PC-3 (cell line): Measurements from ENCODE around the gene ECSIT.

Experiments
- EZH2 ChIP-seq: fragments of 300-600 bp; sonication (generic); IDR thresholded peaks from one replicate; pipeline ENCODE4 v1.6.1; 2017; ENCODE audit warnings: antibody characterized with exemption, mild to moderate bottlenecking, low read length; ENCODE audit not compliant: unreplicated experiment
- EZH2phosphoT487 ChIP-seq: fragments of 300-600 bp; sonication (generic); IDR thresholded peaks from 2 replicates; pipeline ENCODE4 v1.6.1; 2018; ENCODE audit warnings: mild to moderate bottlenecking, antibody characterized with exemption, low read length, borderline replicate concordance
- TF ChIP-seq, protein P1 (sequence below): fragments of 300-600 bp; sonication (generic); conservative IDR thresholded peaks from 2 replicates; pipeline ENCODE4 v1.5.1; 2017; ENCODE audit warnings: antibody characterized with exemption, low read depth, mild to moderate bottlenecking, low read length

DNA sequence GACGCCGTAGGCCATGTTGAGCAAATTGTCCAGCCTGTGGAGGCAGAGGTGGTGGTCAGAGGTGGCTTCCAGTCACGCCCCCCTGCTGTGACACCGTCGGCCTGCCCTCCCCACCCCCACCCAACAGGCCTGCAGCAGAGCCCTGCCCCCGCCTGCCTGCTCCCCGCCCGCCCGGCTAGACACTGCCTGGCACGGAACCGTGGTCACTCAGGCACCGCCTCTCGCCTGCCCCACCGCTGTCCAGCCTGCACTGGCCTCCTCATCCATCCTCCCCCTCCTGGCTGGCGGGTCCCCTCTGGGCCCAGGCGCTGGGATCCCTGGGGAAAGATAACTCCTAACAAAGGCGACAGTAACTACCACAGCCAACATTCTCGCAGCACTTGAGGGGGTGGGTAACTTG is 71.8 kb downstream of the ECSIT start:
- TF ChIP-seq, protein P1, sequence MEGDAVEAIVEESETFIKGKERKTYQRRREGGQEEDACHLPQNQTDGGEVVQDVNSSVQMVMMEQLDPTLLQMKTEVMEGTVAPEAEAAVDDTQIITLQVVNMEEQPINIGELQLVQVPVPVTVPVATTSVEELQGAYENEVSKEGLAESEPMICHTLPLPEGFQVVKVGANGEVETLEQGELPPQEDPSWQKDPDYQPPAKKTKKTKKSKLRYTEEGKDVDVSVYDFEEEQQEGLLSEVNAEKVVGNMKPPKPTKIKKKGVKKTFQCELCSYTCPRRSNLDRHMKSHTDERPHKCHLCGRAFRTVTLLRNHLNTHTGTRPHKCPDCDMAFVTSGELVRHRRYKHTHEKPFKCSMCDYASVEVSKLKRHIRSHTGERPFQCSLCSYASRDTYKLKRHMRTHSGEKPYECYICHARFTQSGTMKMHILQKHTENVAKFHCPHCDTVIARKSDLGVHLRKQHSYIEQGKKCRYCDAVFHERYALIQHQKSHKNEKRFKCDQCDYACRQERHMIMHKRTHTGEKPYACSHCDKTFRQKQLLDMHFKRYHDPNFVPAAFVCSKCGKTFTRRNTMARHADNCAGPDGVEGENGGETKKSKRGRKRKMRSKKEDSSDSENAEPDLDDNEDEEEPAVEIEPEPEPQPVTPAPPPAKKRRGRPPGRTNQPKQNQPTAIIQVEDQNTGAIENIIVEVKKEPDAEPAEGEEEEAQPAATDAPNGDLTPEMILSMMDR, result no peak
- TF ChIP-seq EZH2 (no peak), EZH2phosphoT487 (no peak)
